Measurements from ENCODE around the gene COBLL1.
"Not testable (repeated sequence)": the region's sequence is repeated elsewhere in the genome, so short reads cannot be mapped to it uniquely, and the experiment has no call there.

Gene COBLL1

DNA sequence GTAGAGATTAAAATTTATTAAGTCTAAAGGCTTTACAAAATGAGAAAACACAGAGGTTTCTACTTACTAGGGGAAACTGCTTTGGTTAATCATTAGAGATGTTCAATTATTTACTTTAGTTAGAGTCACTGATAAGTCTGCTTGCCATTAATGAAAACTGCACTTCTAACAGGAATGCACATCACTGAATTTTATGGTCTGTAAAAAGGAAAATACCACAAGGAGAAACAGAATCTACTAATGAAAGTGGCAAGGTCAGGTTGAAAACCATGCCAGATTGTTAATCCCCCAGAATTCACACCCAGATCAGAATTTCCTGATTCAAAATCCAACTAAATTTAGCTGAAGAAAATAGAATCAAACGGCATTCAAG lies 129.9 kb downstream of the COBLL1 start:
- peak; percentile 34 for DNase-seq (ENCODE audit: low spot score)

- peak; percentile 7 for DNase-seq (ENCODE audit: low spot score)
Observed at GRCh38 chr2:164710837-164711765, 130.5 kb downstream of the COBLL1 start.

GRCh38 chr2:164710252-164710836 lies 131.3 kb downstream of the COBLL1 start:
- DNase-seq (ENCODE audit: low spot score), result not testable (repeated sequence)

DNA sequence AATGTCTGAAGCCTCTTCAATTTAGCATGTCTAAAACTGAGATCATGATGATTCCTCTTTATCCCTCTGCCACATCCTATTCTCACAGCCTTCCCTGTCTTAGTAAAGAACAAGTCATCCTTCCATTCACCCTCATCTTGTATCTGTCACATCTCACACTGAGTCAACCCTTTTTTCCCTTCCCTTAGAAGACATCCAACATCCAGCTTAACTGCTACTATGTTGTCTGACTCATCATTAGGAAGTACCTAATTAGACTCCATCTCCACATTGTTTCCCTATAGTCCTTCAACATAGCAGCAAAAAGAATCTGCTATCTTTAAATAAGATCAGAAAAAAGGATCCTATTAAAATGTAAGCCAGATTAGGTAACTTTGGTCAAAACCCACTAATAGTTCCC lies 135.1 kb downstream of the COBLL1 start:
- no peak for DNase-seq (ENCODE audit: low spot score)

- DNase-seq (ENCODE audit: low spot score), result no peak
Observed at GRCh38 chr2:164705412-164706167, 136.0 kb downstream of the COBLL1 start.

DNA sequence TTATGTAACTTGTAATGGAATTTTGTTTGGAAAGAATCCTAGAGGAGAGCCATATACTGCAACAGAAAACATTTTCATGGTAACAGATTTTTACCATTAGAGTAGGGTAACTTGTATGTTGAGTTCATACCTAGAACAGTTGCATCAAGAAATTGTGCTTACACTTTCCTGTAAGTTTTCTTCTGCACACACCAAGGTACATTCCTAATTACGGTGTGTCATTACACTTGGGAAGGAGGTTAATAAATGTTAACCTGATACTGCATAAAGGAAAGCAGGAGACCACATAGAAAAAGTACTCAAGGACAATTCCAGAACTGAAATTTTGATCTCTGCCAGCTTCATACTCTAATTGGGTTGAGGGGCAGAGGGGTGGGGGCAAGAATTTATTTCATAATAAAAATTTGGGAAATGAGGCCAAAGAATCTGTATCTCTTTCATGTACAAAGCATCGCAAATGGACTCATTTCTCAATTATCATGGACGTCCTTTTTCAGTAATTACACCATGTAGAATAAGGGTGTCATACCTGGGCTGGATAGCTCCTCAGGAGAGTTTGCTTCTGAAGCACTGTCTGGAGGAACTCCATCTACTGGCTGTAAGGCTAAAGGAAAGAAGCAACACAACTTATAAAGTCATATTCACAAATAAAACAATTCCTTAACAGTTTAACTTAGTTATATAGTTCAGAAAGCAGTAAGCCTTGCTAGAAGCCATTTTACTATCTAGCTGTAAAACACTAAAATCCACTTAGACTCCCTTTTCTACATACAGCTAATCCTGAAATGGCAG lies 137.5 kb downstream of the COBLL1 start:
- DNase-seq (ENCODE audit: low spot score), result no peak

- no peak for DNase-seq (ENCODE audit: low spot score)
Observed at GRCh38 chr2:164701565-164701964, 140.1 kb downstream of the COBLL1 start.

DNA sequence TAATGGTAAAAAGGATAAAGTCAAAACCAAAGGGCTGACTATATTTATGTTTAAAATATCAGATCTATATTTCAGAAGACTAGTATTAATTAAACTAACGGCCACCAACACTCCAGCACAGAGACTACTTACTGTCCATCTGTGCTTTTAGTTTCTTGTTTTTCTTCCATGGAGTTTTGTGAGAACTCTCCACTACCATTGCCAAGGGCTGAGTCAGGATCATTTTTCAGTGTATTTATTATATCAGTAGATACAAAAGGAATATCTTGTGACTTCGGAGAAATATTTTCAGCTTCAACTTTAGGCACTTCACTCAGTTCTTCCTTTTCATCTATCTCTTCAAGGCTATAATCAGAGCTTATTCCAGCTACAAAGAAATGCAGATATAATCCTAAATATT lies 141.2 kb downstream of the COBLL1 start:
- no peak for DNase-seq (ENCODE audit: low spot score)

GRCh38 chr2:164697688-164698461 lies 143.7 kb downstream of the COBLL1 start:
- DNase-seq (ENCODE audit: low spot score), result peak; percentile 16

DNA sequence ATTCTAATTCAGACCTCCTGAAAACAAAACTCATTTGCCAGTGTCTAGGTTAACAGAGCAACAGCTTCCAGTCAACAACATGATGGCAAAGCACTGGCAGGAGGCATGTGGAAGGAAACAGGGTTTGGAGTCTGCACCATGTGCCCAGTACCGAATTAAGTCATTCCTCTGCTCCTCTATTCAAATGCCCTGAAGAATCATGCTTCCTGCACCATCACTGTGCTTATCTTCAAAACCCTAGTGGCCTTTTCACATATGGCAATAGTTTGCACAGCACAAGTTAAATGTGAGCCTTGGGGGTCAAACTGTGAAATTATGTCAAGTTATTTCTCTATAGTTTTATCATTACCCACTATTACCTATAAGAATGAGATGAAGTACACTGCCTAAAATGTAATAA lies 145.0 kb downstream of the COBLL1 start:
- no peak for DNase-seq (ENCODE audit: low spot score)

GRCh38 chr2:164694275-164694695 lies 147.3 kb downstream of the COBLL1 start:
- no peak for DNase-seq (ENCODE audit: low spot score)

GRCh38 chr2:164693834-164694233 lies 147.8 kb downstream of the COBLL1 start:
- no peak for DNase-seq (ENCODE audit: low spot score)

GRCh38 chr2:164693390-164693789 lies 148.2 kb downstream of the COBLL1 start:
- DNase-seq (ENCODE audit: low spot score), result no peak

DNA sequence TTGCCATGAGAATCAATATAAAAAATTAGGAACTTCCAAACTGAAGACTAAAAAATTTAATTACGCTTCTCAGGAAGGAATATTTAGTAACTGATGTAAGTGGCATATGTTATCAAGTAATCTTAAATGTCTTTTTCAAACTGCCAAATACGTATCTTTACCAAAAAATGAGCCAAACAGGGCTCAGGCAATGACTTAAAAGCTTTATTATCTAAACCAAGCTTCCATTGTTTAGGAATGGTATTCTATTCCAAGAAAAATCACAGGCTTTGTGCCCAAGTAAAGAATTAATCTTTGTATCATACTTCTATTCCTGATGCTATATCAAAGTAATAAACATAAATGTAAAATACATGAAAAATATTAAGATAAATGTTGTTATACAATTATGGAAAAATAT lies 148.7 kb downstream of the COBLL1 start:
- DNase-seq (ENCODE audit: low spot score), result no peak

GRCh38 chr2:164692114-164692513 lies 149.5 kb downstream of the COBLL1 start:
- DNase-seq (ENCODE audit: low spot score), result no peak

DNA sequence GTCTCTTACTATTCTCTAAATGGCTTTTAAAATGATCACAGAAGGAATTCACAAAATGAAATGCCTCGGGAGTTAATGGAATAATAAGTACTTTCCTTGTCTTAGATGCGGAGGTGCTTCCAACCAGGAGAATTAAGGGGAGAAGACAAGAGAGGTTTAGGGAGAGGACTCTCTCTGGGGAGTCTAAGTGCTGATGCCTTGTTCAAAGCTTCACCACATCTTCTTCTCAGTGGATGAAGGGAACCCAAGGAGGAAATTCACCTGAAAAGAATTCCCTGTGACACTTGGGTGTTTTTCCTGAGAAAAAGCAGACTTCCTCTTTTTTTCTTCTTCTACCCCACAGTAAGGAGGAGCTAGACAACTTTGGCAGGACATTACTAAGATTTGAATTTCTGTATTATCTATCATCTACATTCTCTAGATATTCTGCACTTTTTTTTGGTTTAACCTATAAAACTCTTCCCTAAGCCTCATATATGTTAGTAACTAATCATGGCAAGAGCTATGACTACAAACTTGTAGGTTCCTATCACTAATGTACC lies 150.2 kb downstream of the COBLL1 start:
- no peak for DNase-seq (ENCODE audit: low spot score)

GRCh38 chr2:164690361-164690760 lies 151.3 kb downstream of the COBLL1 start:
- no peak for DNase-seq (ENCODE audit: low spot score)

DNA sequence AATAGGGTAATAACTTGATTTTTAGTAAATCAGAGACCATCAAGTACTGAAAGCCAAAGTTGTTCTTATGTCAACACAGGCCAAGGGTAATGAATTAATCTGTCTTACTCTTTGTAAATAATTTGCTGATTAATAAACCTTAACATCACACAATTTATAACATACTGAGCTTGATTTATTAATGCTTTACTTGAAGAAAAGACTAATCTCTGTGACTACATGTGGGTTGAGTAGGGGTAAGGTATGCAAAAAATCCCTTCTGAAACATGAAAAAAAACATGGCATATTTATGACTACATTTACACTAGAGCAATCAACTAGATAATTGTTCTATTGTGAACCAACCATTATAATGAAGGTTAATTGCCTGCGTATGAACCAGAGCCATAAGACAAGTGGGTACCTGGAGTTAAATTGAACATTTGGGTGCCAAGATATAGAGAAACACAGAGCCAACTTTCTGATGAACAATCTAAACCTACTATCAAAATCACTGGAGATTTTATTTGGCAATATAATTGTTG lies 152.7 kb downstream of the COBLL1 start:
- no peak for DNase-seq (ENCODE audit: low spot score)

DNA sequence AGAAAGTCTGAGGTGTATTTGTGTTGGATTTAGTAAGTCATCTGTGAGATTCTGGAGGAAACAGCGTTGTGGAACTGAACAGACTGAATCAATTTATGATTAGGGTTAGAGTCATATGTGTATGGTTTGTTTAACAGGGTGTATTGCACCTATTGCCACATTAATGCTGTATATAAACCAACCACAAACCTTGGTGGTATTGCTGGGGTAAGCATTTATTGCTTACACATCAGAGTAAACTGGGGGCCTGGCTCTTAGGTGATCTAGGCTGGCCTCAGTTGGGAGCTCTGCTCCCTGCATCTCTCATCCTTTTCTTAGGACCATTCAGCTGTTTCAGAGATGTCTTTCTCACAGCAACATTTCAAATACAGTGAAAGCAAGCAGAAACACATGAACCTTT lies 160.6 kb downstream of the COBLL1 start:
- no peak for DNase-seq (ENCODE audit: low spot score)

- DNase-seq (ENCODE audit: low spot score), result no peak
Observed at GRCh38 chr2:164678631-164679149, 162.9 kb downstream of the COBLL1 start.

All from LoVo (cell line).